Astrocyte of the cerebellum (primary cell): ENCODE measurements around the gene FILIP1L.

ENCODE experiments used
- DNase-seq: peaks from one replicate; pipeline ENCODE4 v3.0.0-alpha.2; 2011; ENCODE audit warnings: low read depth
- H3K4me3 ChIP-seq: 2 replicates; pipeline ENCODE4 v1.5.1; 2011; ENCODE audit warnings: mild to moderate bottlenecking, low read depth, low read length, moderate library complexity
- CTCF ChIP-seq: IDR thresholded peaks from 2 replicates; pipeline ENCODE4 v1.5.1; 2012; ENCODE audit warnings: low read length, low read depth, moderate library complexity, mild to moderate bottlenecking; ENCODE audit errors: missing control alignments
- in situ Hi-C: cut with HindIII; loops from 2 replicates; pipeline ENCODE4 v1.10.0; 2017; ENCODE audit warnings: low sequenced_read_pairs

The FILIP1L gene

GRCh38 chr3:99980606-99981005 lies 133.7 kb downstream of the FILIP1L start:
- in situ Hi-C loops = no loop called here
- no peak overlapping the region for H3K4me3 ChIP-seq
- DNase-seq = no peak
- no peak for TF ChIP-seq CTCF

- DNase-seq = no peak
- TF ChIP-seq CTCF = no peak
- in situ Hi-C loops = no loop called here
- no peak overlapping the region for H3K4me3 ChIP-seq
These were observed 136.1 kb downstream of the FILIP1L start for GRCh38 chr3:99978221-99978620.

- in situ Hi-C loops = no loop called here
- DNase-seq = no peak
- no peak for TF ChIP-seq CTCF
- H3K4me3 ChIP-seq = no peak overlapping the region
These were observed 137.7 kb downstream of the FILIP1L start for GRCh38 chr3:99976584-99976983.

- TF ChIP-seq CTCF = no peak
- no peak for DNase-seq
- no peak overlapping the region for H3K4me3 ChIP-seq
- in situ Hi-C loops = no loop called here
These were observed 139.3 kb downstream of the FILIP1L start for GRCh38 chr3:99974989-99975388.

- in situ Hi-C loops = no loop called here
- DNase-seq = no peak
- no peak overlapping the region for H3K4me3 ChIP-seq
- TF ChIP-seq CTCF = no peak
These were observed 141.8 kb downstream of the FILIP1L start for GRCh38 chr3:99972380-99973104.

GRCh38 chr3:99971761-99972160 lies 142.5 kb downstream of the FILIP1L start:
- DNase-seq = no peak
- TF ChIP-seq CTCF = no peak
- no peak overlapping the region for H3K4me3 ChIP-seq
- in situ Hi-C loops = no loop called here
